ENCODE results near the gene MRAS.

Gene MRAS

GRCh38 chr3:138354376-138354775 is 6.0 kb downstream of the MRAS start:
- DNase-seq (ENCODE audit: extremely low read depth, low read depth), result no peak
- no peak for TF ChIP-seq CTCF (IDR thresholded peaks at IDR 0.05; ENCODE audit: low read depth, low read length)

- no peak for DNase-seq (ENCODE audit: extremely low read depth, low read depth)
- TF ChIP-seq CTCF (IDR thresholded peaks at IDR 0.05; ENCODE audit: low read depth, low read length), result no peak
These were observed 6.7 kb downstream of the MRAS start for GRCh38 chr3:138355071-138355470.

- no peak for DNase-seq (ENCODE audit: extremely low read depth, low read depth)
- no peak for TF ChIP-seq CTCF (IDR thresholded peaks at IDR 0.05; ENCODE audit: low read depth, low read length)
These were observed 8.5 kb downstream of the MRAS start for GRCh38 chr3:138356730-138357405.

GRCh38 chr3:138359148-138359918 is 11.0 kb downstream of the MRAS start:
- TF ChIP-seq CTCF (IDR thresholded peaks at IDR 0.05; ENCODE audit: low read depth, low read length), result no peak
- DNase-seq (ENCODE audit: extremely low read depth, low read depth), result no peak

- DNase-seq (ENCODE audit: extremely low read depth, low read depth), result no peak
- TF ChIP-seq CTCF (IDR thresholded peaks at IDR 0.05; ENCODE audit: low read depth, low read length), result no peak
These were observed 11.8 kb downstream of the MRAS start for GRCh38 chr3:138359919-138360868.

GRCh38 chr3:138360869-138361525 is 12.6 kb downstream of the MRAS start:
- DNase-seq (ENCODE audit: extremely low read depth, low read depth), result no peak

More at GRCh38 chr3:138360869-138361525, 12.6 kb downstream of the MRAS start:
- TF ChIP-seq CTCF (IDR thresholded peaks at IDR 0.05; ENCODE audit: low read depth, low read length), result no peak
